PC-9 (cell line): ENCODE results near the gene AFF4.

Experiments
- EZH2 ChIP-seq: fragments of 200-600 bp; sonication (generic); IDR thresholded peaks from 2 replicates; pipeline ENCODE4 v1.8.0; 2017; ENCODE audit warnings: antibody characterized with exemption, low read depth
- TF ChIP-seq, protein P1 (sequence below): fragments of 200-600 bp; sonication (generic); conservative IDR thresholded peaks from 2 replicates; pipeline ENCODE4 v1.6.1; 2017; ENCODE audit warnings: mixed run types, antibody characterized with exemption, mild to moderate bottlenecking, moderate library complexity

DNA sequence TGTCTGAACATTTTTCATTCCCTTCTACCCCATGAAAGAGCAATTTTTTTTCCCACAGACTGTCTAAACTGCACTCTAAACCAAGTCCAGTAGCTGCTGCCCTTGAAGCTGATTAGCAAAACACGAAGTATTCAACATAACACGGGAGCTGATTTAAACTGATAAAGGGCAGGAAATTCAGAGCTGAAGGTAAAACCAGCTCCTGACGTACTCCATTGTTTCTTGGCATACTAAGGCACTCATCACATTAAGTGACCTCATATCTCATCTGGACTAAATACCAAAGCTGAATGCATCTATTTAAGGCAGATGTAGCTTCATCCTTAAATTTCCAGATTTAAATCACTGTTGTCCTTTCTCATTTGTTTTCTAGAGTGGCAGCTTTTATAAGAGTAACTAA is 109.1 kb downstream of the AFF4 start:
- TF ChIP-seq, protein P1, sequence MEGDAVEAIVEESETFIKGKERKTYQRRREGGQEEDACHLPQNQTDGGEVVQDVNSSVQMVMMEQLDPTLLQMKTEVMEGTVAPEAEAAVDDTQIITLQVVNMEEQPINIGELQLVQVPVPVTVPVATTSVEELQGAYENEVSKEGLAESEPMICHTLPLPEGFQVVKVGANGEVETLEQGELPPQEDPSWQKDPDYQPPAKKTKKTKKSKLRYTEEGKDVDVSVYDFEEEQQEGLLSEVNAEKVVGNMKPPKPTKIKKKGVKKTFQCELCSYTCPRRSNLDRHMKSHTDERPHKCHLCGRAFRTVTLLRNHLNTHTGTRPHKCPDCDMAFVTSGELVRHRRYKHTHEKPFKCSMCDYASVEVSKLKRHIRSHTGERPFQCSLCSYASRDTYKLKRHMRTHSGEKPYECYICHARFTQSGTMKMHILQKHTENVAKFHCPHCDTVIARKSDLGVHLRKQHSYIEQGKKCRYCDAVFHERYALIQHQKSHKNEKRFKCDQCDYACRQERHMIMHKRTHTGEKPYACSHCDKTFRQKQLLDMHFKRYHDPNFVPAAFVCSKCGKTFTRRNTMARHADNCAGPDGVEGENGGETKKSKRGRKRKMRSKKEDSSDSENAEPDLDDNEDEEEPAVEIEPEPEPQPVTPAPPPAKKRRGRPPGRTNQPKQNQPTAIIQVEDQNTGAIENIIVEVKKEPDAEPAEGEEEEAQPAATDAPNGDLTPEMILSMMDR = no peak
- TF ChIP-seq EZH2 = no peak
